HepG2 (cell line): ENCODE results near the gene HOXA11.

Experiments
- CTCF ChIP-seq: sonication (generic); formaldehyde crosslinking; IDR thresholded peaks from 2 replicates; pipeline ENCODE4 v1.5.0; 2020; ENCODE audit warnings: mild to moderate bottlenecking, missing genetic modification reagents, moderate library complexity
- EZH2 ChIP-seq: conservative IDR thresholded peaks from 2 replicates; pipeline ENCODE4 v1.6.1; 2012; ENCODE audit warnings: mild to moderate bottlenecking, low read depth, low read length, moderate library complexity
- HDAC6 ChIP-seq: fragments of 200-600 bp; sonication (generic); IDR thresholded peaks from 2 replicates; pipeline ENCODE4 v1.7.0; 2017; ENCODE audit warnings: mild to moderate bottlenecking, antibody characterized with exemption, low read length, low read depth
- IRF9 ChIP-seq: sonication (generic); formaldehyde crosslinking; IDR thresholded peaks from 2 replicates; pipeline ENCODE4 v1.8.0; 2022; ENCODE audit warnings: missing genetic modification reagents, mild to moderate bottlenecking, borderline replicate concordance
- MAZ ChIP-seq, 2 experiments: sonication (generic) in 1 of 2; formaldehyde crosslinking in 1 of 2; IDR thresholded peaks; 2 replicates each; pipeline versions ENCODE4 v1.5.0 to v1.6.1; 2012 to 2020; ENCODE audit warnings: low read depth in 2 of 2, mild to moderate bottlenecking in 2 of 2, borderline replicate concordance in 1 of 2, improper control_type of control experiment in 1 of 2, low read length in 1 of 2, missing genetic modification reagents in 1 of 2, moderate library complexity in 1 of 2
- NFRKB ChIP-seq: fragments of 450-650 bp; IDR thresholded peaks from 2 replicates; pipeline ENCODE4 v1.6.1; 2017
- TCF12 ChIP-seq, 2 experiments: fragments of 450-650 bp in 1 of 2; sonication (generic) in 1 of 2; formaldehyde crosslinking in 1 of 2; IDR thresholded peaks; 2 replicates each; pipeline versions ENCODE4 v1.6.1 to v1.8.0; 2017 to 2022; ENCODE audit warnings: antibody characterized with exemption in 1 of 2, mild to moderate bottlenecking in 1 of 2, missing genetic modification reagents in 1 of 2, moderate library complexity in 1 of 2
- ZNF263 ChIP-seq: sonication (generic); formaldehyde crosslinking; IDR thresholded peaks from 2 replicates; pipeline ENCODE4 v1.4.0; 2020; ENCODE audit warnings: missing genetic modification reagents
- ZNF777 ChIP-seq: sonication (generic); formaldehyde crosslinking; IDR thresholded peaks from 2 replicates; pipeline ENCODE4 v1.4.0; 2020; ENCODE audit warnings: missing genetic modification reagents

GRCh38 chr7:27166531-27167505 lies 18.2 kb downstream of the HOXA11 start:
- TF ChIP-seq IRF9 (CRISPR knock-in tag) (no peak), NFRKB (no peak), EZH2 (no peak), CTCF (CRISPR knock-in tag) (no peak), ZNF777 (no peak), MAZ (IDR thresholded peaks at IDR 0.05; ENCODE audit: borderline replicate concordance, low read depth, low read length) (no peak), MAZ (CRISPR knock-in tag; IDR thresholded peaks at IDR 0.05; ENCODE audit: low read depth) (no peak), TCF12 (IDR thresholded peaks at IDR 0.05) (no peak), TCF12 (CRISPR knock-in tag; IDR thresholded peaks at IDR 0.05) (no peak), HDAC6 (no peak), ZNF263 (CRISPR knock-in tag) (no peak)
